Mesenchymal stem cell (in vitro differentiated cells and primary cell): ENCODE results near the gene SLC10A3.
A peak's percentile ranks its signal among the peaks of the same experiment; 100 is the strongest.

Source experiments
- DNase-seq: peaks from one replicate; pipeline ENCODE4 v3.0.0-alpha.2; 2013
- H2AFZ ChIP-seq: one replicate; pipeline ENCODE4 v1.6.1; 2013; ENCODE audit warnings: low read depth, mild to moderate bottlenecking, control low read depth, inconsistent platforms, low read length, moderate library complexity
- H2AK5ac ChIP-seq: 2 replicates; pipeline ENCODE4 v1.6.1; 2013; ENCODE audit warnings: low read length, moderate library complexity, mild to moderate bottlenecking, inconsistent platforms; ENCODE audit not compliant: severe bottlenecking
- H2BK120ac ChIP-seq: one replicate; pipeline ENCODE4 v1.6.1; 2013; ENCODE audit warnings: low read depth, mild to moderate bottlenecking, inconsistent platforms, low read length, moderate library complexity
- H2BK12ac ChIP-seq, 2 experiments: one replicate each; pipeline ENCODE4 v1.6.1; 2013; ENCODE audit warnings: inconsistent platforms in 2 of 2, low read length in 2 of 2, mild to moderate bottlenecking in 2 of 2, moderate library complexity in 2 of 2, control low read depth in 1 of 2
- H2BK15ac ChIP-seq: one replicate; pipeline ENCODE4 v1.6.1; 2013; ENCODE audit warnings: mild to moderate bottlenecking, low read depth, inconsistent platforms; ENCODE audit not compliant: poor library complexity, severe bottlenecking
- H2BK5ac ChIP-seq: 2 replicates; pipeline ENCODE4 v1.6.1; 2013; ENCODE audit warnings: low read depth, mild to moderate bottlenecking, low read length, control low read depth, inconsistent platforms; ENCODE audit not compliant: poor library complexity, severe bottlenecking
- H3K14ac ChIP-seq, 2 experiments: one replicate each; pipeline ENCODE4 v1.6.1; 2013; ENCODE audit warnings: inconsistent platforms in 2 of 2, low read length in 2 of 2, control low read depth in 1 of 2, mild to moderate bottlenecking in 1 of 2, moderate library complexity in 1 of 2
- H3K18ac ChIP-seq, 2 experiments: one replicate each; pipeline ENCODE4 v1.6.1; 2013; ENCODE audit warnings: inconsistent platforms in 2 of 2, low read length in 2 of 2, control low read depth in 1 of 2, low read depth in 1 of 2, mild to moderate bottlenecking in 1 of 2
- H3K23ac ChIP-seq, 2 experiments: one replicate each; pipeline ENCODE4 v1.6.1; 2013; ENCODE audit warnings: inconsistent platforms in 2 of 2, low read length in 2 of 2, mild to moderate bottlenecking in 2 of 2, moderate library complexity in 2 of 2, control low read depth in 1 of 2
- H3K27ac ChIP-seq: 2 replicates; pipeline ENCODE4 v1.5.1; 2013; ENCODE audit warnings: mild to moderate bottlenecking, moderate library complexity, low read length, control low read depth, inconsistent platforms; ENCODE audit not compliant: poor library complexity, severe bottlenecking
- H3K27me3 ChIP-seq, 2 experiments: 2 replicates each; pipeline versions ENCODE4 v1.6.1 to v1.7.0; 2013; ENCODE audit warnings: low read length in 2 of 2, mild to moderate bottlenecking in 2 of 2, moderate library complexity in 2 of 2, control low read depth in 1 of 2, inconsistent platforms in 1 of 2; ENCODE audit not compliant: control insufficient read depth in 1 of 2, insufficient read depth in 1 of 2
- H3K36me3 ChIP-seq, 2 experiments: 2 replicates each; pipeline versions ENCODE4 v1.6.1 to v1.7.0; 2013; ENCODE audit warnings: low read length in 2 of 2, control low read depth in 1 of 2, inconsistent platforms in 1 of 2, low read depth in 1 of 2, mild to moderate bottlenecking in 1 of 2; ENCODE audit not compliant: insufficient read depth in 2 of 2, control insufficient read depth in 1 of 2
- H3K4ac ChIP-seq, 2 experiments: one replicate each; pipeline ENCODE4 v1.6.1; 2013; ENCODE audit warnings: inconsistent platforms in 2 of 2, low read length in 2 of 2, mild to moderate bottlenecking in 2 of 2, moderate library complexity in 2 of 2, control low read depth in 1 of 2, low read depth in 1 of 2
- H3K4me1 ChIP-seq: 2 replicates; pipeline ENCODE4 v1.6.1; 2013; ENCODE audit warnings: low read depth, low read length, control low read depth; ENCODE audit not compliant: control insufficient read depth, insufficient read depth
- H3K4me2 ChIP-seq: 2 replicates; pipeline ENCODE4 v1.6.1; 2013; ENCODE audit warnings: low read length, mild to moderate bottlenecking, inconsistent platforms; ENCODE audit not compliant: poor library complexity, severe bottlenecking
- H3K4me3 ChIP-seq, 2 experiments: 2 replicates each; pipeline versions ENCODE4 v1.5.1 to v1.7.0; 2013; ENCODE audit warnings: low read length in 2 of 2, mild to moderate bottlenecking in 2 of 2, control low read depth in 1 of 2, low read depth in 1 of 2; ENCODE audit not compliant: insufficient read depth in 1 of 2
- H3K79me1 ChIP-seq: replicated peaks from 2 replicates; pipeline ENCODE4 v1.6.1; 2013; ENCODE audit warnings: mild to moderate bottlenecking, control low read depth, low read length, inconsistent platforms; ENCODE audit not compliant: poor library complexity, severe bottlenecking
- H3K9ac ChIP-seq: 2 replicates; pipeline ENCODE4 v1.7.0; 2013; ENCODE audit warnings: mild to moderate bottlenecking, low read length, moderate library complexity
- H3K9me3 ChIP-seq: 2 replicates; pipeline ENCODE4 v1.7.0; 2013; ENCODE audit warnings: mild to moderate bottlenecking, low read length; ENCODE audit not compliant: control insufficient read depth
- H4K8ac ChIP-seq: one replicate; pipeline ENCODE4 v1.6.1; 2013; ENCODE audit warnings: inconsistent platforms, mild to moderate bottlenecking, low read length, moderate library complexity
- H4K91ac ChIP-seq: one replicate; pipeline ENCODE4 v1.6.1; 2013; ENCODE audit warnings: mild to moderate bottlenecking, low read length, inconsistent platforms
- WGBS: methylation state at CpG from one replicate; pipeline ENCODE4 v1.1.7; 2013; ENCODE audit warnings: mixed read lengths; 5-methylcytosine and 5-hydroxymethylcytosine counted together

The SLC10A3 gene

DNA sequence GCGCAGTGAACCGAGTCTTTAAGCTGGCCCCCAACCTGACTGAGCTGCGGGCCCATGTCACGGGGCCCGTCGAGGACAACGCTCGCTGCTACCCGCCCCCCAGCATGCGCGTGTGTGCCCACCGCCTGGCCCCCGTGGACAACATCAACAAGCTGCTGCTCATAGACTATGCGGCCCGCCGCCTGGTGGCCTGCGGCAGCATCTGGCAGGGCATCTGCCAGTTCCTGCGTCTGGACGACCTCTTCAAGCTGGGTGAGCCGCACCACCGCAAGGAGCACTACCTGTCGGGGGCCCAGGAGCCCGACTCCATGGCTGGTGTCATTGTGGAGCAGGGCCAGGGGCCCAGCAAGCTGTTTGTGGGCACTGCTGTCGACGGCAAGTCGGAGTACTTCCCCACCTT lies 30.1 kb downstream of the SLC10A3 start:
- H2BK120ac ChIP-seq = no peak overlapping the region
- peak overlapping the region; percentile 70 for H3K4me2 ChIP-seq
- H3K18ac ChIP-seq = peak overlapping the region in 1 of 2 experiments; percentile 40
- no peak overlapping the region for H3K23ac ChIP-seq
- no peak overlapping the region for H3K4ac ChIP-seq
- H2AFZ ChIP-seq = no peak overlapping the region
- no peak for DNase-seq
- no peak overlapping the region for H2BK15ac ChIP-seq
- no peak overlapping the region for H4K8ac ChIP-seq
- no peak overlapping the region for H2AK5ac ChIP-seq
- no peaks in the 10 kb centered on the region for H3K9me3 ChIP-seq
- H2BK12ac ChIP-seq = no peak overlapping the region
- no peak overlapping the region for H3K14ac ChIP-seq
- H4K91ac ChIP-seq = no peak overlapping the region
- peaks cover 8% of the 10 kb centered on the region for H3K79me1 ChIP-seq
- no peaks in the 10 kb centered on the region for H3K27me3 ChIP-seq
- no peak overlapping the region for H3K9ac ChIP-seq
- H3K36me3 ChIP-seq = peaks cover 34 to 54% of the 10 kb centered on the region in 2 experiments
- no peak overlapping the region for H2BK5ac ChIP-seq
- H3K4me1 ChIP-seq = peaks cover 18% of the 10 kb centered on the region
- H3K4me3 ChIP-seq = peak overlapping the region in 1 of 2 experiments; percentile 83
- whole genome bisulfite sequencing = 93% methylated on average over 26 of the region's 26 CpGs
- H3K27ac ChIP-seq = no peak overlapping the region

DNA sequence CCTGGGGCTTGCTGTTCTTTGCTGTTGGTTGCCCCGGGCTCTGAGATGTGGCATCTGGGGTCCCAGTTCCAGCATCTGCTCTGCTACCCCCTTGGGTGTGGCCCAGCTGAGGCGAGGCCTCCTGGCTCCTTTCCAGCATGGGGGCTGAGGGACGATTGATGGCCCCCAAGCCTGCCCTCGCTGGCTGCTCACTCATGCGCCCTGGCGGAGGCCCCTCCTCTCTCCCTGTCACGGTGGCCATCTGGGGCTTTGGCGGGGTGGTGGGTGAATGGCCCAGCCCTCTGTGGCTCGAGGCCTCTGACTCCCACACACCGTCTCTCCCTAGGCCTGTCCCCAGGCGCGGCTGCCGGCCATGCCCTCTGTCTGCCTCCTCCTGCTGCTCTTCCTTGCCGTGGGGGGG lies 30.6 kb downstream of the SLC10A3 start:
- H3K9ac ChIP-seq = peak overlapping the region; percentile 79
- H2BK120ac ChIP-seq = no peak overlapping the region
- no peak overlapping the region for H3K27ac ChIP-seq
- H3K4ac ChIP-seq = peak overlapping the region in 1 of 2 experiments; percentile 28
- no peak overlapping the region for H4K8ac ChIP-seq
- no peak overlapping the region for H4K91ac ChIP-seq
- H3K4me3 ChIP-seq = peak overlapping the region; percentile 83 to 86
- H2AFZ ChIP-seq = no peak overlapping the region
- H3K23ac ChIP-seq = no peak overlapping the region
- H3K14ac ChIP-seq = no peak overlapping the region
- peaks cover 18% of the 10 kb centered on the region for H3K4me1 ChIP-seq
- H2BK5ac ChIP-seq = no peak overlapping the region
- peak overlapping the region in 1 of 2 experiments; percentile 52 for H3K18ac ChIP-seq
- H2BK12ac ChIP-seq = no peak overlapping the region
- peaks cover 29 to 49% of the 10 kb centered on the region in 2 experiments for H3K36me3 ChIP-seq
- DNase-seq = no peak
- H2AK5ac ChIP-seq = no peak overlapping the region
- H3K79me1 ChIP-seq = peaks cover 8% of the 10 kb centered on the region
- no peaks in the 10 kb centered on the region for H3K27me3 ChIP-seq
- no peaks in the 10 kb centered on the region for H3K9me3 ChIP-seq
- H2BK15ac ChIP-seq = no peak overlapping the region
- WGBS = 65% methylated on average over 11 of the region's 14 CpGs
- H3K4me2 ChIP-seq = peak overlapping the region; percentile 70

DNA sequence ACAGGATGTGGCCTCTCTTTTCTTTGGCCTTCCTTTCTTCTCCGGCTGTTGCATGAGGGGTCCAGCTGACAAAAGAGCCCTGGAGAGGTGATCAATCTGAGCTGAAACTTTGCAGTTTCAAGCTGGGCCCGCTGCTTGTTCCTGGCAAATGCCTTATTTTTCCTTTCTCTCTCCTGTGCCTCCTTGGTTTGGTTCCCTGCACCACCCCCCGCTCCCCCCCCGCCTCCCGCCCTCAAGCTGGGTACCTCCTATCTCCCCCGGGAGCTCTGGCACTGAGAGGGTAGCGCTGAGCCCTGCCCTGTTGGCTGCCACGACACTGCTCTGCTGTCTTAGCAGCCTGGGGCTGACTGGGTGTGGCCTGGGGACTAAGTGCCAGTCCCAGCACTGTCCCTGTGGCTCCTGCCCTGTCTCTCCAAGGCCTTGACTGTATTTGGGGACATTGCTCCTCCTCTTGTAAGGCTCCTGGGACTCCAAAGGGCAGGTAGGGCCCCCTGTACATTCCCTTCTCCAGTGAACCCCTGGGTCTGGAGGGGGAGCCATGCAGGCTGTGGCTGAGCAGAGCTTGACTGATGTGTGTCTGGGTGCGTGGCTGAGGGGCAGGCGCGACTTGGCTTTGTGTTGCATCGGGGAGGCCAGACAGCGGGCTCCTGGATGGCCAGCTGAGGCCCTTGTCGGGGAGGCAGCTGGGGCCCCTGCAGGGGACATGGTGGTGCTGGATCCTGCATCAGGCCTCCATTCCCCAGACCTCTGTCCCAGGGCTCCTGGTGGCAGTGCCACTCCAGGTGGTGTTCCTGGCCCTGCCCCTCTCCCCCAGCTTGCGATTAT lies 31.3 kb downstream of the SLC10A3 start:
- H3K14ac ChIP-seq = peak overlapping the region in 1 of 2 experiments; percentile 99
- H3K36me3 ChIP-seq = peaks cover 28 to 42% of the 10 kb centered on the region in 2 experiments
- peak overlapping the region in 1 of 2 experiments; percentile 96 for H3K23ac ChIP-seq
- peak overlapping the region in 1 of 2 experiments; percentile 89 for H3K4ac ChIP-seq
- H2AFZ ChIP-seq = no peak overlapping the region
- H3K27me3 ChIP-seq = no peaks in the 10 kb centered on the region
- peak overlapping the region; percentile 49 for H2BK120ac ChIP-seq
- H2AK5ac ChIP-seq = no peak overlapping the region
- H2BK5ac ChIP-seq = no peak overlapping the region
- H3K4me3 ChIP-seq = peak overlapping the region; percentile 83 to 86
- DNase-seq = no peak
- H3K9ac ChIP-seq = peak overlapping the region; percentile 79
- no peak overlapping the region for H2BK12ac ChIP-seq
- peaks cover 18% of the 10 kb centered on the region for H3K4me1 ChIP-seq
- no peak overlapping the region for H2BK15ac ChIP-seq
- WGBS = 22% methylated on average over 12 of the region's 15 CpGs
- H4K91ac ChIP-seq = no peak overlapping the region
- no peaks in the 10 kb centered on the region for H3K9me3 ChIP-seq
- peak overlapping the region; percentile 71 for H3K4me2 ChIP-seq
- peak overlapping the region; percentile 23 for H4K8ac ChIP-seq
- peak overlapping the region in 1 of 2 experiments; percentile 91 for H3K18ac ChIP-seq
- H3K79me1 ChIP-seq = peaks cover 6% of the 10 kb centered on the region
- H3K27ac ChIP-seq = no peak overlapping the region
